ENCODE results near the gene DDI1. TPM values are rescaled to one million over a fixed set of nuclear protein-coding genes. Genes with fewer than 3 reads are reported as not detected.

DDI1 gene
- total RNA-seq, 4 donors from 2014 or later = not detected

DNA sequence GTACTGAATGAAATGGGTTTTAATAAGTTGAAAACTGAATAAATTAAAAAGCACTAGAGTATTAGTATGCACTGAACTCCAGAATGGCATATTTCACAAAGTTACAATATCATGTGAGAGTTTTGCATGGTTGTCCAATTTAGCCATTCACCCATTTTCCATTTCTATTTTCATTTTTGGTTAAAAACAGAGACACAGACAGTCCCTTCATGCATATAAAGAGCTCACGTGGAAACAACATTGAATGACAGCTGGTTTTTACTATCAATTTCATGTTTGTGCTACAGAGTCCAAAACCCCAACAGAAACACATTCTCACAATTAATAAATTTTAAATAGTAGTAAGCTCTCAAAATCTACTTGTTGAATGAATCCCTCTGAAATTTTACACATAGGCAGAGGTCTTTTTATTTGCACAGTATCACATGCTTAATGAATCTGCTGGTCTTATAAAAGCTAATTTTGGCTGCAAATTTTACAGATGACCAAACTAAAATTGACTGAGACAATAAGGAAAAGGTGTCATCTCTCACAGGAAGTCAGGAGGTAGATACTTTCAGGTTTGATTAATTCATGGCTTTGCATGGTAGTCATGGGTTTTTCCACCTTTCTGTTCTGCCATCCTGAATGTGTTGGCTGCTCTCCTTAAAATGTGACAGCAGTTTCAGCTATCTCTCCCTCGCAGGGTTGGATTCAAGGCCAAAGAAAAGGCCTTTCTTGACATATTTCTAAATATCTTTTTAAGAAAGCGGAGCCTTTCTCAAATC, 20.6 kb upstream of the DDI1 start:
- Histone ChIP-seq H3K27ac (no peak overlapping the region), H3K9me3 (no peaks in the 10 kb centered on the region), H3K27me3 (no peaks in the 10 kb centered on the region), H3K36me3 (no peaks in the 10 kb centered on the region), H3K4me1 (no peaks in the 10 kb centered on the region), H3K4me3 (no peak overlapping the region)
- no peak for DNase-seq (ENCODE audit: low spot score in 2 of 2)
- WGBS = 84% methylated on average over 3 of the region's 3 CpGs
- TF ChIP-seq, protein P1, sequence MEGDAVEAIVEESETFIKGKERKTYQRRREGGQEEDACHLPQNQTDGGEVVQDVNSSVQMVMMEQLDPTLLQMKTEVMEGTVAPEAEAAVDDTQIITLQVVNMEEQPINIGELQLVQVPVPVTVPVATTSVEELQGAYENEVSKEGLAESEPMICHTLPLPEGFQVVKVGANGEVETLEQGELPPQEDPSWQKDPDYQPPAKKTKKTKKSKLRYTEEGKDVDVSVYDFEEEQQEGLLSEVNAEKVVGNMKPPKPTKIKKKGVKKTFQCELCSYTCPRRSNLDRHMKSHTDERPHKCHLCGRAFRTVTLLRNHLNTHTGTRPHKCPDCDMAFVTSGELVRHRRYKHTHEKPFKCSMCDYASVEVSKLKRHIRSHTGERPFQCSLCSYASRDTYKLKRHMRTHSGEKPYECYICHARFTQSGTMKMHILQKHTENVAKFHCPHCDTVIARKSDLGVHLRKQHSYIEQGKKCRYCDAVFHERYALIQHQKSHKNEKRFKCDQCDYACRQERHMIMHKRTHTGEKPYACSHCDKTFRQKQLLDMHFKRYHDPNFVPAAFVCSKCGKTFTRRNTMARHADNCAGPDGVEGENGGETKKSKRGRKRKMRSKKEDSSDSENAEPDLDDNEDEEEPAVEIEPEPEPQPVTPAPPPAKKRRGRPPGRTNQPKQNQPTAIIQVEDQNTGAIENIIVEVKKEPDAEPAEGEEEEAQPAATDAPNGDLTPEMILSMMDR (IDR thresholded peaks at IDR 0.05) = no peak
- TF ChIP-seq POLR2AphosphoS5 (IDR thresholded peaks at IDR 0.05) (no peak), POLR2A (IDR thresholded peaks at IDR 0.05) (no peak), EP300 (IDR thresholded peaks at IDR 0.05) (no peak)

- no peaks in the 10 kb centered on the region for H3K36me3 ChIP-seq
- H3K27me3 ChIP-seq = no peaks in the 10 kb centered on the region
- H3K4me3 ChIP-seq = no peak overlapping the region
- DNase-seq (ENCODE audit: low spot score in 2 of 2) = no peak
- TF ChIP-seq, protein P1 (IDR thresholded peaks at IDR 0.05) = no peak
- TF ChIP-seq POLR2A (IDR thresholded peaks at IDR 0.05) (no peak), POLR2AphosphoS5 (IDR thresholded peaks at IDR 0.05) (no peak), EP300 (IDR thresholded peaks at IDR 0.05) (no peak)
- H3K27ac ChIP-seq = no peak overlapping the region
- no peaks in the 10 kb centered on the region for H3K9me3 ChIP-seq
- WGBS = 91% methylated on average over 2 of the region's 2 CpGs
- no peaks in the 10 kb centered on the region for H3K4me1 ChIP-seq
Measured at GRCh38 chr11:104024572-104024971, 11.9 kb upstream of the DDI1 start.

DNA sequence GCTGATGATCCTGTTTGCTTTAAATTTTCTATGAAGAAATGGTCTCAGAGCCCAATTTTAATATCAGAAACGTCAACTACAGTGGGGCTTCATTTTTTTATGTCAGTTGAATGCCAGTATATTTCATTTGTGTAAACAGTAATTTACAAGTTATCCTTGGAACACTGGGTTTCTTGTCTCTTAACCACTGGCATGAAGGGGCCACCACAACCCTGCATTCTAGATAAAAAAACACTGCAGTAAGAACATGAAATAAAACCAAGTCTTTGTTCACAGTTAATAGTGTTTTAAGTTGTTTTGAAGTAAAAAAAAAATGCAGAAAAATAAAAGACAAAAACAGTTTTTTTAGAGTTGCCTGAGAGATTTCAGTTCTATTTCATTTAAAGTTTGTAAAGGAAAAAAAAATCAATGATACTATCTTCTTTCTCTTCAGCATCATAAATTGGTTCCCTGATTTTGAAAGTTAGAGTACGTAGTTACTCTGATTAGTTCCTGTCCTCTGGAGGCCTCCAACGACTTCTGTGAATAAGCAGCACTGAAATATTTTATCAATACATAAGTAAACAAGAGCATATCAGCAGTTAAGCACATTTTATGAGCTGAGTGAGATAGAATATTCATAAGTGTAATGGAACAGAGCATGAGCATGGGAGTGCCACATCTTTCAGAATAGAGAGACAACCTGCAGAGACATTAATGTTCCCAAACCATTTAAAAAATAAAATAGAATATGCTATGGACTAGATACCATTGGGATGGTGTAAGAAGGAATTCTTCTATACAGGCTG, 7.8 kb upstream of the DDI1 start:
- H3K4me1 ChIP-seq = no peaks in the 10 kb centered on the region
- no peak overlapping the region for H3K4me3 ChIP-seq
- no peak for DNase-seq (ENCODE audit: low spot score in 2 of 2)
- TF ChIP-seq POLR2AphosphoS5 (IDR thresholded peaks at IDR 0.05) (no peak), POLR2A (IDR thresholded peaks at IDR 0.05) (no peak), EP300 (IDR thresholded peaks at IDR 0.05) (no peak)
- TF ChIP-seq, protein P1 (IDR thresholded peaks at IDR 0.05) = no peak
- no peaks in the 10 kb centered on the region for H3K36me3 ChIP-seq
- WGBS = 67% methylated on average over 3 of the region's 3 CpGs
- H3K27me3 ChIP-seq = no peaks in the 10 kb centered on the region
- no peaks in the 10 kb centered on the region for H3K9me3 ChIP-seq
- no peak overlapping the region for H3K27ac ChIP-seq

GRCh38 chr11:104033134-104033533, 3.3 kb upstream of the DDI1 start:
- no peak for TF ChIP-seq POLR2AphosphoS5 (IDR thresholded peaks at IDR 0.05)
- TF ChIP-seq, protein P1 (IDR thresholded peaks at IDR 0.05) = no peak
- no peak for TF ChIP-seq POLR2A (IDR thresholded peaks at IDR 0.05)
- TF ChIP-seq EP300 (IDR thresholded peaks at IDR 0.05) = no peak
- DNase-seq (ENCODE audit: low spot score in 2 of 2) = no peak
- Histone ChIP-seq H3K4me3 (no peak overlapping the region), H3K36me3 (no peaks in the 10 kb centered on the region), H3K27ac (no peak overlapping the region), H3K9me3 (no peaks in the 10 kb centered on the region), H3K4me1 (no peaks in the 10 kb centered on the region), H3K27me3 (no peaks in the 10 kb centered on the region)

- Histone ChIP-seq H3K4me1 (no peaks in the 10 kb centered on the region), H3K27me3 (no peaks in the 10 kb centered on the region), H3K4me3 (no peak overlapping the region), H3K9me3 (no peaks in the 10 kb centered on the region), H3K27ac (no peak overlapping the region), H3K36me3 (no peaks in the 10 kb centered on the region)
- DNase-seq (ENCODE audit: low spot score in 2 of 2) = no peak
- WGBS = 83% methylated on average over 1 of the region's 1 CpG
- TF ChIP-seq POLR2AphosphoS5 (IDR thresholded peaks at IDR 0.05) = no peak
- TF ChIP-seq EP300 (IDR thresholded peaks at IDR 0.05) = no peak
- no peak for TF ChIP-seq POLR2A (IDR thresholded peaks at IDR 0.05)
- TF ChIP-seq, protein P1 (IDR thresholded peaks at IDR 0.05) = no peak
Measured at GRCh38 chr11:104033561-104033960, 2.9 kb upstream of the DDI1 start.

Data from suprapubic skin (tissue), 4 donors.